Esophagus squamous epithelium (tissue), 5 donors: ENCODE data around the gene SLC6A19. TPM values are rescaled to one million over a fixed set of nuclear protein-coding genes. Genes with fewer than 3 reads are reported as not detected.
"Not testable (repeated sequence)": the region's sequence is repeated elsewhere in the genome, so short reads cannot be mapped to it uniquely, and the experiment has no call there.

Experiments used
- DNase-seq: peaks from one replicate; lab custom pipeline; 2025; lab: John Stamatoyannopoulos, UW
- H3K27ac ChIP-seq, 4 donors: fragments of 200-600 bp; sonication (generic); one replicate each; pipeline ENCODE4 v1.5.1; 2016 to 2019; ENCODE audit warnings: mild to moderate bottlenecking in 1 of 4
- H3K27me3 ChIP-seq, 4 donors: fragments of 200-600 bp; sonication (generic); 1 replicate in 3 of 4; 2 replicates in 1 of 4; pipeline versions ENCODE4 v1.5.1 to v1.6.0; 2017 to 2021; ENCODE audit warnings: antibody characterized with exemption in 1 of 4
- H3K36me3 ChIP-seq, 3 donors: fragments of 200-600 bp; sonication (generic); one replicate each; pipeline ENCODE4 v1.5.1; 2016 to 2019
- H3K4me1 ChIP-seq, 3 donors: fragments of 200-600 bp; sonication (generic); one replicate each; pipeline ENCODE4 v1.5.1; 2017 to 2019
- H3K4me3 ChIP-seq, 4 donors: fragments of 200-600 bp; sonication (generic); 1 replicate in 3 of 4; 2 replicates in 1 of 4; pipeline ENCODE4 v1.5.1; 2016 to 2019; ENCODE audit warnings: mild to moderate bottlenecking in 2 of 4, moderate library complexity in 1 of 4
- H3K9me3 ChIP-seq, 3 donors: fragments of 200-600 bp; sonication (generic); one replicate each; pipeline ENCODE4 v1.5.1; 2016 to 2019
- CTCF ChIP-seq, 6 experiments: fragments of 450-650 bp in 4 of 6; fragments of 200-600 bp in 2 of 6; sonication (generic) in 2 of 6; IDR thresholded peaks; one replicate each; pipeline ENCODE4 v1.5.1; 2016 to 2019; ENCODE audit warnings: antibody characterized with exemption in 6 of 6, mild to moderate bottlenecking in 4 of 6, moderate library complexity in 4 of 6
- POLR2A ChIP-seq, 4 donors: fragments of 450-650 bp; IDR thresholded peaks; one replicate each; pipeline ENCODE4 v1.6.1; 2017; ENCODE audit warnings: antibody characterized with exemption in 4 of 4, mild to moderate bottlenecking in 4 of 4, moderate library complexity in 3 of 4
- WGBS, 2 donors: methylation state at CpG; one replicate each; pipeline ENCODE4 v1.1.5; 2018; 5-methylcytosine and 5-hydroxymethylcytosine counted together
- intact Hi-C: fragments of 100-400 bp; cut with DNase I; formaldehyde crosslinking; loops from one replicate; pipeline ENCODE4 v1.15.0; 2022
- total RNA-seq, 4 donors: library from RNA; depleted of rRNA; stranded (reverse); fragments of >200 nt; gene quantifications; one replicate each; pipeline ENCODE4 v1.1.0, GENCODE V29; 2016
- donor health status: DM: yes; HTN: yes; CAD: no.

SLC6A19 gene
- total RNA-seq, 4 donors from 2014 or later: not detected

GRCh38 chr5:1265026-1265425 lies 63.6 kb downstream of the SLC6A19 start:
- WGBS, 2 donors: 76 to 82% methylated on average over 8 to 15 of the region's 15 CpGs
- intact Hi-C loops: no loop called here

GRCh38 chr5:1265461-1266455 lies 64.4 kb downstream of the SLC6A19 start:
- DNase-seq: no peak
- H3K36me3 ChIP-seq: no peaks in the 10 kb centered on the region
- WGBS, 2 donors: 83 to 95% methylated on average over 10 to 15 of the region's 40 CpGs
- H3K9me3 ChIP-seq: peaks cover 0 to 21% (median 8%) of the 10 kb centered on the region in 3 donors
- no peak overlapping the region for H3K4me3 ChIP-seq
- H3K4me1 ChIP-seq: no peaks in the 10 kb centered on the region
- H3K27me3 ChIP-seq: peaks cover 0 to 5% (median 0%) of the 10 kb centered on the region in 4 donors
- intact Hi-C loops: no loop called here
- H3K27ac ChIP-seq: no peak overlapping the region
- TF ChIP-seq CTCF (IDR thresholded peaks at IDR 0.05): no peak
- no peak for TF ChIP-seq POLR2A (IDR thresholded peaks at IDR 0.05)

More at GRCh38 chr5:1265026-1265425, 63.6 kb downstream of the SLC6A19 start:
- H3K4me3 ChIP-seq: no peak overlapping the region
- H3K4me1 ChIP-seq: no peaks in the 10 kb centered on the region
- no peak for TF ChIP-seq POLR2A (IDR thresholded peaks at IDR 0.05)
- no peaks in the 10 kb centered on the region for H3K36me3 ChIP-seq
- no peak overlapping the region for H3K27ac ChIP-seq
- DNase-seq: no peak
- peaks cover 0 to 5% (median 0%) of the 10 kb centered on the region in 4 donors for H3K27me3 ChIP-seq
- H3K9me3 ChIP-seq: peaks cover 0 to 22% (median 8%) of the 10 kb centered on the region in 3 donors

GRCh38 chr5:1266791-1267190 lies 65.4 kb downstream of the SLC6A19 start:
- Histone ChIP-seq H3K4me1 (no peaks in the 10 kb centered on the region), H3K9me3 (peaks cover 0 to 15% (median 8%) of the 10 kb centered on the region in 3 donors), H3K27ac (no peak overlapping the region), H3K27me3 (peaks cover 0 to 5% (median 0%) of the 10 kb centered on the region in 4 donors), H3K36me3 (no peaks in the 10 kb centered on the region), H3K4me3 (no peak overlapping the region)
- intact Hi-C loops: no loop called here
- no peak for TF ChIP-seq POLR2A (IDR thresholded peaks at IDR 0.05)
- no peak for TF ChIP-seq CTCF (IDR thresholded peaks at IDR 0.05)
- no peak for DNase-seq
- WGBS, 2 donors: 83 to 98% methylated on average over 4 to 9 of the region's 9 CpGs

- H3K9me3 ChIP-seq, intact Hi-C loops, H3K4me3 ChIP-seq, H3K4me1 ChIP-seq, H3K27ac ChIP-seq, H3K27me3 ChIP-seq, DNase-seq, H3K36me3 ChIP-seq: not testable (repeated sequence)
- 96 to 100% methylated on average over 5 of the region's 5 CpGs for whole genome bisulfite sequencing, 2 donors
Observed at GRCh38 chr5:1267464-1267863, 66.1 kb downstream of the SLC6A19 start.

GRCh38 chr5:1268056-1268455 lies 66.7 kb downstream of the SLC6A19 start:
- Histone ChIP-seq H3K4me1 (no peaks in the 10 kb centered on the region), H3K9me3 (peaks cover 0 to 2% (median under 1%) of the 10 kb centered on the region in 3 donors), H3K4me3 (no peak overlapping the region), H3K27me3 (peaks cover 0 to 5% (median 0%) of the 10 kb centered on the region in 4 donors), H3K27ac (no peak overlapping the region), H3K36me3 (no peaks in the 10 kb centered on the region)
- DNase-seq: no peak
- WGBS, 2 donors: 94 to 96% methylated on average over 3 to 4 of the region's 13 CpGs
- TF ChIP-seq CTCF (IDR thresholded peaks at IDR 0.05): no peak
- TF ChIP-seq POLR2A (IDR thresholded peaks at IDR 0.05): no peak
- intact Hi-C loops: no loop called here

GRCh38 chr5:1268666-1269065 lies 67.3 kb downstream of the SLC6A19 start:
- DNase-seq: no peak
- Histone ChIP-seq H3K4me3 (no peak overlapping the region), H3K27ac (no peak overlapping the region), H3K36me3 (no peaks in the 10 kb centered on the region), H3K27me3 (peaks cover 0 to 5% (median 0%) of the 10 kb centered on the region in 4 donors), H3K4me1 (no peaks in the 10 kb centered on the region), H3K9me3 (no peaks in the 10 kb centered on the region)
- WGBS, 2 donors: 73% methylated on average over 11 to 12 of the region's 13 CpGs
- intact Hi-C loops: no loop called here
- no peak for TF ChIP-seq POLR2A (IDR thresholded peaks at IDR 0.05)
- no peak for TF ChIP-seq CTCF (IDR thresholded peaks at IDR 0.05)
